Cardiac muscle cell (in vitro differentiated cells and primary cell): ENCODE data around the gene FBXL15. TPM values are rescaled to one million over a fixed set of nuclear protein-coding genes. Genes with fewer than 3 reads are reported as not detected.

Experiments used
- DNase-seq, 2 donors: peaks; one replicate each; pipeline versions ENCODE4 v3.0.0 to v3.0.0-alpha.2; 2010 to 2017; ENCODE audit warnings: low read depth in 1 of 2, low spot score in 1 of 2
- H3K27ac ChIP-seq: fragments of 200-600 bp; sonication (generic); 2 replicates; pipeline ENCODE4 v1.5.1; 2016
- H3K27me3 ChIP-seq: fragments of 200-600 bp; sonication (generic); 2 replicates; pipeline ENCODE4 v1.6.0; 2016; ENCODE audit warnings: control low read depth
- H3K36me3 ChIP-seq: fragments of 200-600 bp; sonication (generic); 2 replicates; pipeline ENCODE4 v1.5.1; 2016; ENCODE audit warnings: control low read depth
- H3K4me1 ChIP-seq: fragments of 200-600 bp; sonication (generic); 2 replicates; pipeline ENCODE4 v1.8.1; 2017; ENCODE audit warnings: low read depth, mild to moderate bottlenecking, mixed run types
- H3K4me3 ChIP-seq: fragments of 200-600 bp; sonication (generic); 2 replicates; pipeline ENCODE4 v1.5.1; 2016; ENCODE audit warnings: mild to moderate bottlenecking
- H3K9me3 ChIP-seq: fragments of 200-600 bp; sonication (generic); 2 replicates; pipeline ENCODE4 v1.5.1; 2017; ENCODE audit warnings: low read depth, mild to moderate bottlenecking, control low read depth
- polyA plus RNA-seq: library from polyadenylated mRNA; unstranded; fragments of >200 nt; fragmentation: Nextera tagmentation; extraction: Ambion mirVana; gene quantifications from 2 replicates; pipeline ENCODE4 v1.2.1, GENCODE V29; 2016
- total RNA-seq: library from RNA; depleted of rRNA; stranded (reverse); fragments of >200 nt; gene quantifications from 2 replicates; pipeline ENCODE4 v1.2.3, GENCODE V29; 2016
- TF ChIP-seq, protein P1 (sequence below): IDR thresholded peaks from 2 replicates; pipeline ENCODE4 v1.5.1; 2012; ENCODE audit warnings: low read depth, mild to moderate bottlenecking, low read length

The FBXL15 gene
- total and polyA plus RNA-seq, 2 experiments from 2014 or later, result 36.3 to 46.3 TPM

- TF ChIP-seq, protein P1, sequence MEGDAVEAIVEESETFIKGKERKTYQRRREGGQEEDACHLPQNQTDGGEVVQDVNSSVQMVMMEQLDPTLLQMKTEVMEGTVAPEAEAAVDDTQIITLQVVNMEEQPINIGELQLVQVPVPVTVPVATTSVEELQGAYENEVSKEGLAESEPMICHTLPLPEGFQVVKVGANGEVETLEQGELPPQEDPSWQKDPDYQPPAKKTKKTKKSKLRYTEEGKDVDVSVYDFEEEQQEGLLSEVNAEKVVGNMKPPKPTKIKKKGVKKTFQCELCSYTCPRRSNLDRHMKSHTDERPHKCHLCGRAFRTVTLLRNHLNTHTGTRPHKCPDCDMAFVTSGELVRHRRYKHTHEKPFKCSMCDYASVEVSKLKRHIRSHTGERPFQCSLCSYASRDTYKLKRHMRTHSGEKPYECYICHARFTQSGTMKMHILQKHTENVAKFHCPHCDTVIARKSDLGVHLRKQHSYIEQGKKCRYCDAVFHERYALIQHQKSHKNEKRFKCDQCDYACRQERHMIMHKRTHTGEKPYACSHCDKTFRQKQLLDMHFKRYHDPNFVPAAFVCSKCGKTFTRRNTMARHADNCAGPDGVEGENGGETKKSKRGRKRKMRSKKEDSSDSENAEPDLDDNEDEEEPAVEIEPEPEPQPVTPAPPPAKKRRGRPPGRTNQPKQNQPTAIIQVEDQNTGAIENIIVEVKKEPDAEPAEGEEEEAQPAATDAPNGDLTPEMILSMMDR, result no peak
- no peak for DNase-seq
- H3K36me3 ChIP-seq, result no peaks in the 10 kb centered on the region
- H3K9me3 ChIP-seq, result no peaks in the 10 kb centered on the region
- H3K27ac ChIP-seq, result no peak overlapping the region
- no peak overlapping the region for H3K4me3 ChIP-seq
- H3K27me3 ChIP-seq, result no peaks in the 10 kb centered on the region
- peaks cover 10% of the 10 kb centered on the region for H3K4me1 ChIP-seq
These were observed 14.5 kb downstream of the FBXL15 start for GRCh38 chr10:102435133-102435497.

DNA sequence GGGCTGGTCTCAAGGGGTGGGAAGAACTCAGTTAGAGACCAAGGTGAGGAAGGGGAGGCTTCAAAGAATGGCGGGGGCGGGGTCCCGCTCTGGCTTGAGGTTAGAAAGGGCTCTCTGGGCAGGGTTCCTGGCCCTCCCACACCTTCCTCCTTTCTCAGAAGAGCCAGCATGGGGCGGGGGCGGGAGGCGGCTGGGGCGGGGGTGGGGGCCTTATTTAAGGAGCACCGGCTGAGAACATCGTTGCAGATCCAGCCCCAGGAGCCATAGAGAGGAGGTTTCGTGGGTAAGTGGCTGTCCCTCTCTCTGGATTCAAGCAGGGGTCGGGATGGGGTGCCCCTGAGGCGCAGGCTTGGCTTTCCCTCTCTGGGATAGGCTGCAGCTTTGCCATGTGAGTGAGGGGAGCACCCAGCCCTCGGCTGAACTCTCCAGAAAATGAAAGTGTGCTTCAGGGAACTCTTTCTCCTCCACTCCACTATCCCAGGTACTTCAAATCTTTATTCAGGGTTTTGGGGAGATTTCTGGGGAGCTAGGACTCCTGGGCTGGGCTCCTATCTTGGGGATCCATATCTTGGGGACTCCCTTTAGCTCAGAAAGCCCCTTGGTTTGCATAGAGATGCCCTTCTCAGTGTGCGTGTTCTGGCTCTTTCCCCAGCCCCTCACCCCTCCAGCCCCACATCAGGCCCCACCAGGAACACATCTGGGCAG, 15.0 kb downstream of the FBXL15 start:
- H3K4me1 ChIP-seq, result peaks cover 10% of the 10 kb centered on the region
- no peak overlapping the region for H3K4me3 ChIP-seq
- peak in 1 of 2 donors; percentile 63 for DNase-seq
- no peaks in the 10 kb centered on the region for H3K36me3 ChIP-seq
- H3K27ac ChIP-seq, result no peak overlapping the region
- H3K27me3 ChIP-seq, result no peaks in the 10 kb centered on the region
- TF ChIP-seq, protein P1, result no peak
- no peaks in the 10 kb centered on the region for H3K9me3 ChIP-seq

GRCh38 chr10:102436312-102436711, 15.7 kb downstream of the FBXL15 start:
- Histone ChIP-seq H3K4me3 (no peak overlapping the region), H3K36me3 (no peaks in the 10 kb centered on the region), H3K27ac (no peak overlapping the region), H3K4me1 (peaks cover 10% of the 10 kb centered on the region), H3K9me3 (no peaks in the 10 kb centered on the region), H3K27me3 (no peaks in the 10 kb centered on the region)
- no peak for DNase-seq
- TF ChIP-seq, protein P1, result no peak

GRCh38 chr10:102437515-102437914, 16.9 kb downstream of the FBXL15 start:
- TF ChIP-seq, protein P1, result no peak
- Histone ChIP-seq H3K4me1 (peaks cover 10% of the 10 kb centered on the region), H3K9me3 (no peaks in the 10 kb centered on the region), H3K36me3 (no peaks in the 10 kb centered on the region), H3K27ac (no peak overlapping the region), H3K27me3 (no peaks in the 10 kb centered on the region), H3K4me3 (no peak overlapping the region)
- DNase-seq, result no peak

DNA sequence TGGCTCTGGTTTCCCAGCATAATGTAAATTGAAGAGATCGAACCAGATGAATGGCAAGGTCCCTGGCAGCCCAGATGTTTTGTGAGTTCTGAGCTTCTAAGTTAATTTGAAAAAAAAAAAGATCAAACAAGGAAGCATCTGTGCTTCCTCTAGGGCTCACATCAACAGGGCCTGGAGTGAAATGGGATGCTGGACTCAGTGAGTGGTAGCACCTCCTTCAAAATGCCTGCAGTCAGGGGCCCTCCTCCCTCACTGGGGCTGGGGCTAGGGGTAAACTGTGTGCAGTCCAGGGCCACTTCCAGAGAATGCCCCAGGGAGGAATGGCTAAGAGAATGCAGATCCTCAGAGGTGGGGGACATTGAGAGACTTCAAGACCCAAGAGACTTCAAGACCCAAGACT, 17.7 kb downstream of the FBXL15 start:
- Histone ChIP-seq H3K9me3 (no peaks in the 10 kb centered on the region), H3K36me3 (no peaks in the 10 kb centered on the region), H3K27me3 (no peaks in the 10 kb centered on the region), H3K4me3 (no peak overlapping the region), H3K27ac (no peak overlapping the region), H3K4me1 (peaks cover 10% of the 10 kb centered on the region)
- TF ChIP-seq, protein P1, result no peak
- no peak for DNase-seq

DNA sequence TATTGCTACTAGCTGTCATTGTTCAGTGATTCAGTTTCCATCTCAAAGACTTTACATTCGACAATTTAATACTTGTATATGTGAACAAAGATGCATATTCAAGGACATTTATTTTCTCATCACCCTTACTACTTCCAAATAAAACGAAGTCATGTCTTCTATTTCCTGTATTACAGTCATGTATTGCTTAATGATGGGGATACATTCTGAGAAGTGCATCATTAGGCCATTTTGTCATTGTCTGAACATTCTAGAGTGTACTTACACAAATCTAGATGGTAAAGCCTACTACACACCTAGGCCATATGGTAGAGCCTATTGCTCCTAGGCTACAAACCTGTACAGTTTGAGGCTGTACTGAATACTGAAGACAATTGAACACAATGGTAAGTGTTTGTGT, 24.2 kb downstream of the FBXL15 start:
- no peak for DNase-seq
- Histone ChIP-seq H3K9me3 (no peaks in the 10 kb centered on the region), H3K4me1 (peaks cover 4% of the 10 kb centered on the region), H3K4me3 (no peak overlapping the region), H3K27me3 (no peaks in the 10 kb centered on the region), H3K36me3 (no peaks in the 10 kb centered on the region), H3K27ac (no peak overlapping the region)
- TF ChIP-seq, protein P1, result no peak
